Stimulated activated CD4-positive, alpha-beta T cell treated with anti-CD3 and anti-CD28 coated beads, Interleukin-15, amount 100 ng/mL, for 1 hour (primary cell): ENCODE data around the gene CLDN19.

Experiments
- DNase-seq, 2 donors: peaks; one replicate each; pipeline ENCODE4 v3.0.0-alpha.2; 2020; ENCODE audit warnings: low read depth in 1 of 2, low spot score in 1 of 2

Gene CLDN19, protein sequence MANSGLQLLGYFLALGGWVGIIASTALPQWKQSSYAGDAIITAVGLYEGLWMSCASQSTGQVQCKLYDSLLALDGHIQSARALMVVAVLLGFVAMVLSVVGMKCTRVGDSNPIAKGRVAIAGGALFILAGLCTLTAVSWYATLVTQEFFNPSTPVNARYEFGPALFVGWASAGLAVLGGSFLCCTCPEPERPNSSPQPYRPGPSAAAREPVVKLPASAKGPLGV

DNA sequence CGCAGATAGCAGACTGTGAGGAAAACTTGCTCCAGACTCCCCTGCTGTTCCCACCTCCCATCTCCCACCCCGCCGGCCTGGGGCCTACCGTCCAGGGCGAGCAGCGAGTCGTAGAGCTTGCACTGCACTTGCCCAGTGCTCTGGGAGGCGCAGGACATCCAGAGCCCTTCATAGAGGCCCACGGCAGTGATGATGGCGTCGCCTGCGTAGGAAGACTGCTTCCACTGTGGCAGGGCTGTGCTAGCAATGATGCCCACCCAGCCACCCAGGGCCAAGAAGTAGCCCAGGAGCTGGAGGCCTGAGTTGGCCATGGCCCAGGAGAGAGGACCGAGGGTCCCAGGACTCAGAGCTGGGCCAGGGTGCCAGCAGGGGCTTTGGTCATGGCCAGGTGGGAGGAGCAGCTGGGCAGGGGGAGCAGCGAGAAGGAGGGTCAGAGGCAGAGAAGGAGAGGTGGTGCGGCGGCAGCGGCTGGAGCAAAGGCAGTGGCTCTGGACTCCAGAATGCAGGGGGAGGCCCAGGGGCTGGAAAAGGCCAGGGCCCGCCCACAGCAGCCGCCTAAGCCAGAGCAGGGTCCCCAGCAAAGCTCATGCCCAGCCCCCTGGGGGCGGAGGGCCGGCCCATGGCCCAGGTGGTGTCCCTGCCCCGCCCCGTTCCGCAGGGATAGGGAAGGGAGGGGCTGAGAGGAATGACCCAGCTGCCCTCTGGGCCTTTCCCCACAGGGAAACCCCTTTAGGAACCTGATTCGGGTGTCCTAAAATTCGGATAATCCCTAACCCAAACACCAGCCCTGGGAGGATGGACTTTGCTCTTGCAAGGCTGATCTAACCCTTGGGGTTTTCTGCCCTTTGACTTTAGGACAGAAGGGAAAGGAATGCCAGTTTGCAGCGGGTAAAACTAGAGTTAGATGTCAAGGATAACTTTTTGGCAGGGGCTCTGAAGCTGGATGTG is at the start of gene CLDN19:
Gene CLDN19 (minus strand): TSS at position 484 of the 948 bp plus-strand sequence. CDS start 173 bp downstream, at position 311.
- no peak for DNase-seq

DNA sequence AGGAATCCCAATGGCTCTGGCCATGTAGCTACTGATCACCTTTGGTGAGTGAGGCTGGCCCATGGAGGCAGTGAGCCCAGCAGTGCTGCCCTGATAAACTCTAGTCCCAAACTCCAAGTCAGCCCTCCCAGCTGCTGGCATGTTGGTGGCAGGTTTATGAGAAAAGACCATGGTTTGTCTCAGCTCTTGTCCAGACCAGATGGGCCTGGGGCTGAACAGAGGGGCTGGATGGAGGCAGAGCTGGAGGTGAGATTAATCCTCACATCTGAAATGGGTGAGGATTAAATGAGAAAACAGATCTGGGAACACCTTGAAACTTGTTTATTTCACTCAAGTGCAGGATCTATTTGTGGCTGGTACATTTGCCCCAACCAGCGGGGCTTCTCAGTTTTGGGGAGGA is 48.0 kb upstream of the CLDN19 start:
- DNase-seq: no peak

DNA sequence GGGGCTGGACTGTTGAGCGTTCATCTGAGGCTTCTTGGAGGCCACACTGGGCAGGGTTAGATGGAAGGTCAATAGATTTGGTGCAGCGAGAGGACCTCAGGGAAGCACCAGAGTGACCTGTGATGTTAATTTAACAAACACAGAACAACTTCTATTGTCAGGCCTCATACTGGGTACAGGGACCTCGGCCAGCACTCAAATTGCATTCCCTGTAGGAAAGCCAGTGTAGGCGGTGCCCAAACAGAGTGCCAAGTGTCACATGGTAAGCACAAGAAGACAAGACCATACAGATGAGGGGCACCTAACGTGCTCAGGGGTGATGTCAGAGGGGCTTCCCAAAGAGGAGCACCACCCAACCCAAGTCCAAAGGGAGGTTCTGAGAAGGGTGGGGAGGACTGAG is 46.1 kb upstream of the CLDN19 start:
- no peak for DNase-seq

DNA sequence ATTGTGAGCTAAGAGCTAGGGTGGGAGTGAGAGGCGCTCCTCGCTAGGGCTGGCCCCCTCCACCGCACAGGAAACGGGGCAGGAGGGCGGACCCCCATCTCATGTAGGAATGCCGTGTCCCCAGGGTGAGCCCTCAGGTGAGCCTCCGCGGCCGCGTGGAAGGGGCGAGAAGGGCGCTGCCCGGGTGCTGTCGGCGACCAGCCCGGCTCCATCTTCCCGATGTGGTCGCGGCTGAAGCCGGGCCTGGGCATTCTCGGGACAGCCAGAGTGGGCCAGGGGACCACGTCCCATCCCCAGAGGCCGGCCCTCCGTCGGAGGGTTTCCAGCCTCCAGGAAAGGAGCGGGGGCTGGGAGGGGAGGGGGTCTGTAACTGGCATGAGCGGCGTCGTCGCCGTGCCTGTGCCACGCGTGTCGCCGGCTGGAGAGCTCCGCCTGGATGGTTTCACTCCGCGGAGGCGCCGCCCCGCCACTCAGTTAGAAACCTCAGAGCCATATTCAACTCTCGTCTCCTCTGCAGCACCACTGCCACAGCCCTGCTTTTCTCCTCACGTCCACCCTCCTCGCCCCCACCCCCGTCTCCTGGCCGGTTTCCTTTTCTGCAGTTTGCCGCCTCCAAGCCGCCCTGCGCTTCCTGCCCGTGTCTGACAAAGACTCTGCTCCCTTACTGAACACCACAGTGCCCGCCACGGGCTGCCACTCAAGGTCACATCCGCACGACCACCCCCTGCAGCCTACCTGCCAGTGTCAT is 45.1 kb upstream of the CLDN19 start, which contains the start of gene TMEM269:
Gene TMEM269 (plus strand): TSS at position 46 of the 748 bp plus-strand sequence. CDS start 4,903 bp downstream, outside the sequence.
- peak in 1 of 2 donors; percentile 37 for DNase-seq

DNA sequence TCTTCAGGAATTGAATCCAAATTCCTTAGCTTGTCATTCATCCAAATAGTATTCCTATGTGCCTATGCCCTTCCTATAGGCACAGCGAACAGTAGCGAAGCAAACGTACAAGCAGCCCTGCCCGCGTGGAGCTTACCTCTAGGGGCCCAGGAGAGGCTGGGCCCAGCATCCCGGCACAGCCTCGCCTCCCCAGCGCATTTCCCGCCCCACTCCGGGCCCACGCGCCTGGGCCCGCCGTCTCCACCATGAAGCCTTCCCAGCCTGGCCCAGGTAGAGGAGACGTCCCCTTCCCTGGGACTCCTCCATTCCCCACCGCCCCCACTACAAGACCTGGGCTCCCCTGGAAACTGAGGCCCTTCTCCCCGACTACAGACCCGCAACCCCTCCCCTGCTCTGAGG is 44.5 kb upstream of the CLDN19 start:
- DNase-seq: no peak

DNA sequence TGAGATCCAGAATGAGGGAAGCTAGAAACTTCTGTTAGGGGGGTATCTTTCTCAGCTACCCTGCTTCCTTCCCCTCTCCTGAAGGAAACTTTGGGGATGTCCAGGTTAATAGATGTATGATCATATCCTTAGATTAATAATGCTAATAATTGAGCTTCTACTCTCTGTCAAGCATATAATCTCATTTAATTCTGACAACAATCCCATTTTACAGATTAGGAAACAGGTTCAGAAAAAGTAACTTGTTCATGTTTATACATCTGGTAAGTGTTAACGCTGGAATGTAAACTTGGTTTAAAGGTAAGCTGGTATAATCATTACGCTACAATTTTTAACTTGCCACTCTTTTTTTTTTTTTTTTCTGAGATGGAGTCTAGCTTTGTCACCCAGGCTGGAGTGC is 43.1 kb upstream of the CLDN19 start:
- no peak for DNase-seq

DNA sequence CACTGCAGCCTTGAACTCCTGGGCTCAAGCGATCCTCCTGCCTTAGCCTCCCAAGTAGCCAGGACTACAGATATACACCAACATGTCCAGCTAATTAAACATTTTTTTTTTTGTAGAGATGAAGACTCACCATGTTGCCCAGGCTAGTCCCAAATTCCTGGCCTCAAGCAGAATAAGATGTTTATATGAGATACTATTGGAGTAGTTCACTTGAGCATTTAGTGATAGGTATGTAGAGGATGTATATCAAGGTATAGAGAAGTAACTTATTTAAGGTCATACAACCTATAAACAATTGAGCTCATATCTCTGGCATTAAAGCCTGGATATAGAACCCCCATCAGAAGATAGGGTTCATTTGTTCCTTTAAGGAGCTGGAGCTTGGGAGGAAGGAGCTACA is 40.1 kb upstream of the CLDN19 start:
- no peak for DNase-seq

DNA sequence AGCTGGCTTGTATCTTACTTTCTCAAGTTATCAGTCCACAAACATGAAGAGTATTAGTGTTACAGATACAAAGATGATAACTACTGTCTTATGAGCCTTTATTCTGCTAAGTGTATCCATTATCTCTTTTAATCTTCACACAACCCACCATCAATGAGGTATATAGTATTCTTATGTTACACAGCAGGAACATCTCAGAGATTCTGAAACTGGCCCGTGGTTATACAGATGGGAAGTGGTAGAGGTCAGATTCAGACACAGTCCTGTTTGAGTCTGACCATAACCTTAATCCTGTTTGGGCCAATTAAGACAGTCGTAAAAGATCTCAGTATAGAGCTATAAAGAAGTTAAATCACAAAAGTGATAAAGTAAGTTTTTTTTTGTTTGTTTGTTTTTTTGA is 39.7 kb upstream of the CLDN19 start:
- no peak for DNase-seq

DNA sequence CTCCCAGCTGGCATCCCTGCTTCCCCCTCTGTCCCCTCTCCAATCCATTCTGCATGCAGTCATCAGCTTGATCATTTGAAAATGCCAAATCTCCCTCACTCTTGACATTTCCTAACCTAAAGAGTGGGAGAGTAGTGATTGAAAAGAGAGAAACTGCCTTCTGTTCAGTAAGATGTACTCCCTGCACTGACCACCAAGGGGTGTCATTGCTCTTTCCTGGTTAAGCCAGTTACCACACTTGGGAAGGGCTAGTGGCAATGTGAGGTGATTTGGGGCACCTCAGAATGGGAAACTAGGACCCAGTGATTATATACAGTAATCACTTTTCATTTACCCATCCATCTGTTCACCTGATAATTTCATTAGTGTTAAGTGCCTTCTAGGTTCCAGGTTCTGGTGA is 37.8 kb upstream of the CLDN19 start:
- no peak for DNase-seq

DNA sequence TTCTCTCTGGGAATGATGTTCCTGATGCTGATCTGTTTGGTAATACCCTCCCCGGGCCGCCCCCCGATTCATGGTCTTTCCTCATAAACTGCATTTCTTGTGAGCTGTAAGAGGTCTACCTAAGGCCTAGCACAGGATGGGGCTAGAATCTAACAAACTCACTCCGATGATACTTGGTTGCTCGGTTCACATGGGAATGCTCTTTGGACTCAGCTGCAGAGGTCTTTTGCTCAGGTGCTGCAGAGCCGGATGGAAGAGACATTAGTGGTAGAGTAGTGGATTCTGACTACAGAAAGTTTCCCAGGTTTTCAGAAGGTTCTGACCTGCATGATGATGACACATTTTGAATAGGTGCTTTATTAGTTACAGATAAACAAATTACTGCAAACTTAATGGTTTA is 36.5 kb upstream of the CLDN19 start:
- DNase-seq: no peak

DNA sequence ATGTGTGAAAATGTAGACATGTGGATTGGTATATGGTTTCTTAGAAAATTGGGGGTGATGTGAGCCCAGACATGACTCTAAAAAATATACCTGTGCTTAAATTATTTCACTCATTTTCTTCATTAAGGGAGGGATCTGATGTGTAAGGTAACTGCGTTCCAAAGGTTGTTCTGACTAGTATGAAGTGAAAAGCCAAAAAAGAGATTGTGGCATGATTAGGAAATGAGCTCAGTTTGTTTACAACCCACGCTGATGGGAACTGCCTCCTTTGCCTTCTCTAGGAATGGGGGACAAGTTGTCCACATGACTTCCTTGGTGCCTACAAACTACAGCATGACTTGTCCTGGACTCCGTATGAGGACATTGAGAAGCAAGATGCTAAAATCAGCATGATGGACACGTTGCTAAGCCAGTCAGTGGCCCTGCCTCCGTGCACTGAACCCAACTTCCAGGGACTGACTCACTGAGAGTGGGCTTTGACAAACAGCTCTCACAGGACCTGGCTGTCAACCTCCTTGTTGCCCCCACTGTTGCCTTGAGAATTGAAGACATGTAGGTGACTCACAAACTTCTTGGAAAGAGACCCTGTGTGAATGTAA is 35.0 kb upstream of the CLDN19 start:
- DNase-seq: no peak

DNA sequence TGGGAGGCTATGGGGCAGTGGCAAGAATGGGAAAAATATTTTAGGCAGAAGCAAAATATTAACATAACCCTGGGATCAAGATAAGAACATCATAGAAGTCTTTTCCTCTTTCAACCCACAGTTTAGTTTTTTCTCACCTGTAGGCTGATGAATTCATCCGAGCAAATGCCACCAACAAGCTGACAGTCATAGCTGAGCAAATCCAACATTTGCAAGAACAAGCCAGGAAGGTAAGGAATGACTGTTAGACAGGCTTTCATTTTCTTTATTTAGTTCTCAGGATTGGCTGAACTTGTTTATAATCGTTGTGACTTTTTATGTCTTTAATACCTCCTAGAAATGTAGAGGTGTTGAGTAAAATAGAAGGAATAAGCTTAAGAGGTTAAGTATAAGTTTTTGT is 33.4 kb upstream of the CLDN19 start:
- DNase-seq: no peak

DNA sequence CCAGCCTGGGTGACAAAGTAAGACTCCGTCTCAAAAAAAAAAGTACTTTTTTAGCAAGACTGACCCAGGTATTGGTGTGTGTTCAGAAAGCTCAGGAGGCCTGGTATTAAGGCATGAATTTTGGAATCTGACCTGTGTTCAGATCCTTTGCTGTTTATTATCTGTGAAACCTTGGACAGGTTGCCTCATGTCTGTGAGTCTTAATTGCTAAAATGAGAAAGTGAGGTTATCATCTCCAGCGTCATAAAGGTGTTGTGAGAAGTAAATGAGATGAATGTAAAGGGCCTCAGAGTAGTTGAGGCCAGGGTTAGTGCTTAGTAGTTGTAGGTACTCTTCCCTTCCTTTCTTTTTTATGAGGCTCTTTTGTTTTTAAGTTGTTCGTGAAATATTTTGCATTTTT is 29.8 kb upstream of the CLDN19 start:
- no peak for DNase-seq

DNA sequence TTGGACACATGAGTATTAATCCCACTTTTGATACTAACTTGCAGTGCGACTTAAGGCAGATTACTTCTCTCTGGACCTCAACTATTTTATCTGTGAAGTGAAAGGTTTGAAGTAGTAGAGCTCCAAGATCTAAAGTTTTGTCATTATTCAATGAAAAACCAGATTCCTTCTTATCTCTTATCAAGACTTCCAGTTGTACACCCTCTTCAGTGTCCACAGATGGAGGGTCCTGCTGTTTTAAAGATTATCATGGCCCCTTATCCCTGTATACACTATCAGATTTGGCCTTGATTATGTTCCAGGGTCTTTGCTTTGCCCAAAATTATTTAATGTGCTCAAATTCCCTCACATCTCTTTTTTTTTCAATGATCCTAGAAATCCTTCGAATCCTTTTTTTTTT is 28.1 kb upstream of the CLDN19 start:
- no peak for DNase-seq

DNA sequence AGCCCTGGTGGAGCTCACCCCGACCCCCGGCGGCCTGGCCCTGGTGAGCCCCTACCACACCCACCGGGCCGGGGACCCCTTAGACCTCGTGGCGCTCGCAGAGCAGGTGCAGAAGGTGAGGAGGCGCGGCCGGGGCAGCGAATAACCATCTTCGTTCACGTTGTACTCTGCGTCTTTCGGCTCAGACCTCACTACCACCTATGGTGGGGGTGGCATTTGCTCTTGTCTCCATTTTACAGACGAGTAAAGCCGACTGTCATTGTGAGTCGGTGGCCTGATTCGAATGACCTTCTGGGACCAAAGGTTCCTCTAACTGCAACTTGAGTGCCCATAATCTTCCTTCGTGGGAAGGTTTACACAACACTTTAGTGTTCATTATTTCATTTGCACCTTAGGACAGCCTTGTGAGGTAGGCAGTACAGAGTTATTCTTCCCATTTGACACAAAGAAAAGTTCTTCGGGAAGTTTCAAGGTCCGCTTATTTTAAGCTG is 27.5 kb upstream of the CLDN19 start:
- DNase-seq: no peak

DNA sequence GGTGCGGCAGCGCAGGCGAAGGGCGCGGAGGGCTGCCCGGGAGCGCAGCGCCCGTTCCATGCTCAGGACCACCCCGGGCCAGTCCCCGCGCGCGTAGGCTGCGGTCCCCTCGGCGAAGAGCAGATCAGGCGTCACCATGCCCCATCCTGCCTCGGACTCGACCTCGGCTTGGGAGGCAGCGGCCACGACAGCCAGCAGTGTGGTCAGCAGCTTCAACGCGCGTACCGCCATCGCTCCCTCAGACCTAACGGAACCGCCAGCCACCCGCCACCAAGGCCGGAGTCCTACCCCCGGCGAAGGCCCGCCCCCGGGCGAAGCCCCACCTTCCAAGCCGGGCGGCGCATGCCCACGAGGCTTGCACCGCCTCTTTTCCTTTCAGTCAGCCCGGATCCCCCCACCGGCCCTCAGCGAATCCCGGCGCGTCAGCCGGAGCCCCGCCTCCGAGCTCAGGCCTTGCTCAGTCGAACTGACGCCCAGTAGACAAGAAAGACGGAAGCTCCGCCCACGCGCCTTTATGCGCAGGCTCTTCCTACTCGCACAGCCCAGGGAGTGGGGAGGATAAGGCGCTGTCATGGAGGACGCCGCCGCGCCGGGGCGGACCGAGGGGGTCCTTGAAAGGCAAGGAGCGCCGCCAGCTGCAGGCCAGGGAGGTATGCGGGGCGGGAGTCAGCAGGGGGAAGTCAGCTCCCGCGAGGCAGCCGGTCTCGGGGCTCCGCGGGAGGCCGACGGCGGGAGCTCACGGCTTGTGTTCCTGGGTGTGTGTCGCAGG is 26.9 kb upstream of the CLDN19 start, which contains the start of the genes C1orf50 and P3H1:
Gene C1orf50 (plus strand): TSS at position 509 of the 769 bp plus-strand sequence. CDS start 63 bp downstream, at position 572.
Gene P3H1 (minus strand): TSS at position 288 of the 769 bp plus-strand sequence. CDS start 57 bp downstream, at position 231.
- peak; percentile 99 for DNase-seq

DNA sequence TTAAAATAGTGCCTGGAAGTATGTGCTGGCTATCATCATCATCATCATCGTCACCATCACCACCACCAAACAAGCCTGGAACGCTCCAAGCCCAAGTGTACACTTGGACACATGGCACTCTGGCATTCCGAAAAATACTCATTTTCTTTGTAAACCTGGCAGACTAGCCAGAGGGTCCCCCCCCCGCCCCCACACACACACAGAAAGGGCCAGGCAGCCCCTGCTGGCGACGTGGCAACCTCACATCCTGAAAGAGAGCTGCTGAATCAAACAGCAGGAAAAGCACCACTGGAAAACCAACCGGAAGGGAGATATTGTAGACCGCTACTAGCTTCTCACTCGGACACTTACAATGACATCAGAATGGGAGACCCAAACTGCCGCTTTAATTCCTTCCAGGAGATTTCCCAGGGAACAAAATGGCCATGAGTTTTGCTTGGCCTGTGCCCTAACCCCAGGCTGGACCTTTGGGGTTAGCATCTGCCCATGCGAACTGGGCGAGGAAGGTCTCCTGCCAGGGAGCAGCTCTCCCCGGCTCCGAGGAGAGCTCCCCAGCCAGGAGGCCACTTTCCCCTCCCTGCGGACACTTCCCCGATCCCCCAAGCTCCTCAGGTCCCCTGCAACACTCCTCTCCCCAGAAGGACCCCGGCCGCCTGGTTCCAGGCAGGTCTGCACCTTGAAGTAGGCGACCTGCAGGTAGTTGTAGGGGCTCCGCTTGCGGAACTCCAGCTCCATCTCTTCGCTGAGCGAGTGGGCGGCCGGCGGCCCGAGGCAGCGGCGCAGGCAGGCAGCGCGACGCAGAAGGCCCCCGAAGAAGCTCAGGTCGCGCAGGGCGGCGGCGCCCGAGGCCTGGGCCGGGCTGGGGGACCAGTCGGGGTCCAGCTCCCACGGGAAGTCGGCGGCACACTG is 26.1 kb upstream of the CLDN19 start:
- peak in 1 of 2 donors; percentile 32 for DNase-seq

DNA sequence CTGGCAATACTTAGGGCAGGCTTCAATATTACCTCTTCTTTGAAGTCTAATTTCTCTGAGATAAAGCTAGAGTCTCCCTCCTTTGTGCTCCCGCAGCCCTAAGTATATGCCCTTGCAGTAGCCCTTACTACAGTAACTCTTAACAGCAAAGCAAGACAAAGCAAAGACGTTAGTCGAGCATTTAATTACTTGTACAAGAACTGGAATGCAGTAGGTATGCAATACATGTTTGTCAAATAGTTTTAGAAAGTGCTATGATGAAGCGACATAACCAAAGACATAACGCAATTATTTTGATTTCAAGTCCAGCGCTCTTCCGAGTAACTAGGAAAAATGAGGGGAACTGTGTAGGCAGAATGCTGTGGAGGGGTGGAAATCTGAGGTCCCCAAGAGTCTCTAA is 25.2 kb upstream of the CLDN19 start:
- DNase-seq: no peak

DNA sequence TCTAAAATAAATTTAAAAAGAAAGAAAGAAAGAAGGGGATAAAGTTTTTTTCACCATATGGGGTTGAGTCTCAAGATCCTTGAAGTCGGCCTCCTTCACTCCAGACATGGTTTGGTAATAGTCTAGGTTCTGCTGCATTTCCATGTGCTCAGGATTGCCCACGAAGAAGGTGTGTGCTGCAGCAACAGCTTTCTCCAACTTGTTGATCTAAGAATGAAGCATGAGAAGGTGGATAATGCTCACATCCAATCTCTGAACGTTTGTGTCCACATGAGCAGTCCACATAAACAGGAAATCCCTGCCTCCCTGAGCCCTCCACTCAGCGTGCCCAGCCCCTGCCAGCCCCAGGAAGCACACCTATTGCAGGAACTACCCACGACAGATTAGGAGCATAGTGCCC is 22.2 kb upstream of the CLDN19 start:
- no peak for DNase-seq
